Measurements from ENCODE around the gene TAAR9.

- peak; percentile 49 to 84 (median 77) for TF ChIP-seq CTCF (IDR thresholded peaks at IDR 0.05 in 8 of 11, conservative IDR thresholded peaks at IDR 0.05 in 3 of 11)
- no peak for TF ChIP-seq POLR2AphosphoS5 (IDR thresholded peaks at IDR 0.05)
- TF ChIP-seq POLR2A (IDR thresholded peaks at IDR 0.05): no peak
These were observed 7.6 kb upstream of the TAAR9 start for GRCh38 chr6:132530293-132530974.

Data from spleen (tissue), 7 donors.